Gastrocnemius medialis (tissue), 4 donors: Measurements from ENCODE around the gene DLX3.

Source experiments
- CTCF ChIP-seq, 5 experiments: fragments of 450-650 bp in 3 of 5; fragments of 200-600 bp in 2 of 5; sonication (generic) in 2 of 5; IDR thresholded peaks in 4 of 5; conservative IDR thresholded peaks in 1 of 5; 1 replicate in 4 of 5; 2 replicates in 1 of 5; pipeline ENCODE4 v1.5.1; 2016 to 2019; ENCODE audit warnings: antibody characterized with exemption in 5 of 5, mild to moderate bottlenecking in 3 of 5, moderate library complexity in 3 of 5
- POLR2A ChIP-seq, 2 donors: fragments of 450-650 bp; IDR thresholded peaks; one replicate each; pipeline ENCODE4 v1.6.1; 2017; ENCODE audit warnings: antibody characterized with exemption in 2 of 2, mild to moderate bottlenecking in 2 of 2, moderate library complexity in 2 of 2

- TF ChIP-seq CTCF (IDR thresholded peaks at IDR 0.05 in 4 of 5, conservative IDR thresholded peaks at IDR 0.05 in 1 of 5) (no peak), POLR2A (IDR thresholded peaks at IDR 0.05) (no peak)
Observed at GRCh38 chr17:50044483-50044882, 49.5 kb upstream of the DLX3 start.
